SK-N-MC (cell line): Measurements from ENCODE around the gene LARP7.
"Not testable (repeated sequence)": the region's sequence is repeated elsewhere in the genome, so short reads cannot be mapped to it uniquely, and the experiment has no call there.

Experiments
- EZH2 ChIP-seq: fragments of 200-600 bp; sonication (generic); IDR thresholded peaks from one replicate; pipeline ENCODE4 v1.6.1; 2017; ENCODE audit warnings: antibody characterized with exemption
- FOXP2 ChIP-seq: optimal IDR thresholded peaks from 2 replicates; pipeline ENCODE3; 2011; ENCODE audit warnings: mild to moderate bottlenecking, moderate library complexity; ENCODE audit not compliant: insufficient read depth; ENCODE audit errors: extremely low read length, control extremely low read depth
- POLR2AphosphoS5 ChIP-seq: IDR thresholded peaks from 2 replicates; pipeline ENCODE4 v1.6.1; 2012; ENCODE audit warnings: mild to moderate bottlenecking, low read depth, low read length, borderline replicate concordance

GRCh38 chr4:112612814-112613213, 24.1 kb upstream of the LARP7 start:
- TF ChIP-seq EZH2, POLR2AphosphoS5, FOXP2: not testable (repeated sequence)
